ENCODE measurements around the gene PPOX. TPM values are rescaled to one million over a fixed set of nuclear protein-coding genes. Genes with fewer than 3 reads are reported as not detected.

PPOX gene
- total RNA-seq, 2 donors from 2014 or later: 13.4 to 14.3 TPM

- Histone ChIP-seq H3K36me3 (peaks cover 4% of the 10 kb centered on the region), H3K9ac (ENCODE audit: low read depth in 2 of 2, low read length in 2 of 2) (no peak overlapping the region), H3K4me3 (no peak overlapping the region), H3K27me3 (no peaks in the 10 kb centered on the region), H3K27ac (no peak overlapping the region), H3K4me1 (peaks cover 3% of the 10 kb centered on the region), H3K9me3 (no peaks in the 10 kb centered on the region)
- DNase-seq: no peak
- intact Hi-C loops (cut with DNase I): no loop called here
- TF ChIP-seq CTCF (IDR thresholded peaks at IDR 0.05): no peak
These were observed 44.4 kb upstream of the PPOX start for GRCh38 chr1:161121834-161122233.

- Histone ChIP-seq H3K27me3 (no peaks in the 10 kb centered on the region), H3K27ac (no peak overlapping the region), H3K4me3 (no peak overlapping the region), H3K36me3 (peaks cover 4% of the 10 kb centered on the region), H3K9me3 (no peaks in the 10 kb centered on the region), H3K9ac (ENCODE audit: low read depth in 2 of 2, low read length in 2 of 2) (no peak overlapping the region), H3K4me1 (no peaks in the 10 kb centered on the region)
- intact Hi-C loops (cut with DNase I): no loop called here
- no peak for TF ChIP-seq CTCF (IDR thresholded peaks at IDR 0.05)
- DNase-seq: no peak
These were observed 43.3 kb upstream of the PPOX start for GRCh38 chr1:161122967-161123366.

GRCh38 chr1:161127649-161128048 lies 38.6 kb upstream of the PPOX start:
- no peak for TF ChIP-seq CTCF (IDR thresholded peaks at IDR 0.05)
- Histone ChIP-seq H3K4me1 (no peaks in the 10 kb centered on the region), H3K36me3 (no peaks in the 10 kb centered on the region), H3K9me3 (no peaks in the 10 kb centered on the region), H3K27me3 (no peaks in the 10 kb centered on the region), H3K9ac (ENCODE audit: low read depth in 2 of 2, low read length in 2 of 2) (no peak overlapping the region), H3K27ac (no peak overlapping the region), H3K4me3 (no peak overlapping the region)
- intact Hi-C loops (cut with DNase I): no loop called here
- no peak for DNase-seq

- Histone ChIP-seq H3K4me3 (no peak overlapping the region), H3K9me3 (no peaks in the 10 kb centered on the region), H3K36me3 (no peaks in the 10 kb centered on the region), H3K27ac (no peak overlapping the region), H3K9ac (ENCODE audit: low read depth in 2 of 2, low read length in 2 of 2) (no peak overlapping the region), H3K4me1 (peaks cover 1% of the 10 kb centered on the region), H3K27me3 (no peaks in the 10 kb centered on the region)
- no peak for TF ChIP-seq CTCF (IDR thresholded peaks at IDR 0.05)
- intact Hi-C loops (cut with DNase I): no loop called here
- DNase-seq: no peak
These were observed 37.4 kb upstream of the PPOX start for GRCh38 chr1:161128591-161129420.

- no peak for DNase-seq
- Histone ChIP-seq H3K4me1 (peaks cover 8% of the 10 kb centered on the region), H3K27ac (no peak overlapping the region), H3K4me3 (no peak overlapping the region), H3K27me3 (no peaks in the 10 kb centered on the region), H3K36me3 (no peaks in the 10 kb centered on the region), H3K9ac (ENCODE audit: low read depth in 2 of 2, low read length in 2 of 2) (no peak overlapping the region), H3K9me3 (no peaks in the 10 kb centered on the region)
- intact Hi-C loops (cut with DNase I): no loop called here
- no peak for TF ChIP-seq CTCF (IDR thresholded peaks at IDR 0.05)
These were observed 36.0 kb upstream of the PPOX start for GRCh38 chr1:161130266-161130665.
